IMR-90 (cell line): ENCODE data around the gene ULK1. TPM values are rescaled to one million over a fixed set of nuclear protein-coding genes. Genes with fewer than 3 reads are reported as not detected.
"Not testable (repeated sequence)": the region's sequence is repeated elsewhere in the genome, so short reads cannot be mapped to it uniquely, and the experiment has no call there.

Experiments
- ATAC-seq: fragments of 200-7000 bp; cut with Tn5 transposase; 2 replicates; pipeline ENCODE4 v1.9.1; 2020; ENCODE audit warnings: low read depth, mild to moderate bottlenecking, moderate library complexity
- BruUV-seq: library from RNA; stranded (reverse); fragments of 400-500 nt; replicated peaks from 2 replicates; lab custom pipeline; 2021; lab: Mats Ljungman, UMichigan
- CTCF ChIA-PET: fragments of 300-600 bp; formaldehyde crosslinking; extraction: SDS; loops from one replicate; lab custom pipeline; 2021; ENCODE audit warnings: antibody characterized with exemption; lab: Yijun Ruan, JAX
- POLR2A ChIA-PET: fragments of 300-600 bp; sonication (Branson Sonifier 250); formaldehyde crosslinking; loops from one replicate; lab custom pipeline; 2022; ENCODE audit warnings: antibody characterized with exemption; ENCODE audit not compliant: unreplicated experiment; lab: Charles Lee
- DNase-seq: peaks from one replicate; pipeline ENCODE4 v3.0.0; 2013
- H2AFZ ChIP-seq: replicated peaks from 2 replicates; pipeline ENCODE3; 2013; ENCODE audit warnings: low read length, mild to moderate bottlenecking; ENCODE audit not compliant: poor library complexity
- H2AK5ac ChIP-seq: 2 replicates; pipeline ENCODE4 v1.6.1; 2013; ENCODE audit warnings: low read depth, low read length, inconsistent platforms
- H2AK9ac ChIP-seq: replicated peaks from 2 replicates; pipeline ENCODE3; 2013; ENCODE audit warnings: mild to moderate bottlenecking, low read depth, low read length, moderate library complexity; ENCODE audit not compliant: poor library complexity
- H2BK120ac ChIP-seq: 2 replicates; pipeline ENCODE4 v1.6.1; 2013; ENCODE audit warnings: low read depth, low read length, inconsistent platforms
- H2BK15ac ChIP-seq: 3 replicates; pipeline ENCODE4 v1.6.1; 2013; ENCODE audit warnings: low read depth, low read length, inconsistent platforms
- H2BK20ac ChIP-seq: 2 replicates; pipeline ENCODE4 v1.6.1; 2013; ENCODE audit warnings: low read depth, mild to moderate bottlenecking, inconsistent platforms, low read length, moderate library complexity
- H2BK5ac ChIP-seq: 2 replicates; pipeline ENCODE4 v1.6.1; 2013; ENCODE audit warnings: mild to moderate bottlenecking, low read depth, low read length, inconsistent platforms; ENCODE audit not compliant: poor library complexity, severe bottlenecking
- H3K14ac ChIP-seq: replicated peaks from 2 replicates; pipeline ENCODE4 v1.6.1; 2013; ENCODE audit warnings: low read depth, low read length, inconsistent platforms
- H3K18ac ChIP-seq: 2 replicates; pipeline ENCODE4 v1.6.1; 2013; ENCODE audit warnings: low read depth, low read length, control low read depth
- H3K23ac ChIP-seq: 2 replicates; pipeline ENCODE4 v1.6.1; 2013; ENCODE audit warnings: low read depth, low read length, inconsistent platforms
- H3K27ac ChIP-seq: 2 replicates; pipeline ENCODE4 v1.5.1; 2013; ENCODE audit warnings: mild to moderate bottlenecking, control low read depth, low read length; ENCODE audit not compliant: insufficient read depth
- H3K27me3 ChIP-seq: 2 replicates; pipeline ENCODE4 v1.6.1; 2013; ENCODE audit warnings: low read length; ENCODE audit not compliant: control insufficient read depth, insufficient read depth
- H3K36me3 ChIP-seq: 2 replicates; pipeline ENCODE4 v1.6.1; 2013; ENCODE audit warnings: low read length, mixed read lengths; ENCODE audit not compliant: control insufficient read depth, insufficient read depth
- H3K4ac ChIP-seq: 2 replicates; pipeline ENCODE4 v1.6.1; 2013; ENCODE audit warnings: low read depth, low read length, inconsistent platforms
- H3K4me1 ChIP-seq: 2 replicates; pipeline ENCODE4 v1.6.1; 2013; ENCODE audit warnings: low read length, mixed read lengths; ENCODE audit not compliant: control insufficient read depth, insufficient read depth
- H3K4me2 ChIP-seq: 2 replicates; pipeline ENCODE4 v1.6.1; 2013; ENCODE audit warnings: low read depth, mild to moderate bottlenecking, control low read depth, low read length, moderate library complexity
- H3K4me3 ChIP-seq: 2 replicates; pipeline ENCODE4 v1.5.1; 2013; ENCODE audit warnings: low read depth, mild to moderate bottlenecking, control low read depth, low read length, moderate library complexity; ENCODE audit not compliant: insufficient read depth
- H3K56ac ChIP-seq: 2 replicates; pipeline ENCODE4 v1.6.1; 2013; ENCODE audit warnings: low read length, inconsistent platforms; ENCODE audit not compliant: insufficient read depth; ENCODE audit errors: extremely low read depth
- H3K79me1 ChIP-seq, 2 experiments: 2 replicates each; pipeline ENCODE4 v1.6.1; 2013; ENCODE audit warnings: low read length in 2 of 2, inconsistent platforms in 1 of 2, low read depth in 1 of 2
- H3K9ac ChIP-seq: 2 replicates; pipeline ENCODE4 v1.6.1; 2013; ENCODE audit warnings: low read depth, low read length, control low read depth
- H3K9me1 ChIP-seq: 2 replicates; pipeline ENCODE4 v1.6.1; 2013; ENCODE audit warnings: low read length, inconsistent platforms; ENCODE audit not compliant: insufficient read depth
- H3K9me3 ChIP-seq: 2 replicates; pipeline ENCODE4 v1.6.1; 2013; ENCODE audit warnings: low read length; ENCODE audit not compliant: control insufficient read depth, insufficient read depth
- H4K20me1 ChIP-seq: 2 replicates; pipeline ENCODE4 v1.6.1; 2013; ENCODE audit warnings: low read length, inconsistent platforms; ENCODE audit not compliant: insufficient read depth
- H4K5ac ChIP-seq: 2 replicates; pipeline ENCODE4 v1.6.1; 2013; ENCODE audit warnings: mild to moderate bottlenecking, low read depth, low read length, control low read depth
- H4K8ac ChIP-seq, 2 experiments: 2 replicates each; pipeline ENCODE4 v1.6.1; 2013; ENCODE audit warnings: low read depth in 2 of 2, low read length in 2 of 2, control low read depth in 1 of 2, inconsistent platforms in 1 of 2
- H4K91ac ChIP-seq: 2 replicates; pipeline ENCODE4 v1.6.1; 2013; ENCODE audit warnings: low read depth, low read length, inconsistent platforms; ENCODE audit not compliant: insufficient read depth
- WGBS, 2 experiments: methylation state at CpG; one replicate each; pipeline versions ENCODE4 v1.1.5 to v1.1.7; 2013; ENCODE audit warnings: missing lambda C conversion rate in 2 of 2; ENCODE audit not compliant: insufficient read length in 1 of 2; ENCODE audit errors: extremely low coverage in 2 of 2; 5-methylcytosine and 5-hydroxymethylcytosine counted together
- dilution Hi-C: fragments of 300-500 bp; cut with HindIII; formaldehyde crosslinking; loops from one replicate; pipeline ENCODE4 v1.14.3; 2018; ENCODE audit warnings: low sequenced_read_pairs; ENCODE audit not compliant: unreplicated experiment
- in situ Hi-C: fragments of 300-500 bp; cut with MboI; formaldehyde crosslinking; loops from 3 replicates; pipeline ENCODE4 v1.14.3; 2019; ENCODE audit warnings: low sequenced_read_pairs, inconsistent platforms, mixed read lengths
- intact Hi-C: fragments of 100-400 bp; cut with micrococcal nuclease; formaldehyde crosslinking; loops from 2 replicates; pipeline ENCODE4 v1.10.0; 2022
- polyA plus RNA-seq, 3 experiments: library from polyadenylated mRNA; depleted of rRNA; stranded (reverse); fragments of >200 nt; gene quantifications; 2 replicates each; pipeline ENCODE4 v1.2.3, GENCODE V29; 2012; ENCODE audit warnings: low replicate concordance in 1 of 3
- total RNA-seq: library from RNA; depleted of rRNA; stranded (reverse); fragments of >200 nt; gene quantifications from 2 replicates; pipeline ENCODE4 v1.2.3, GENCODE V29; 2012

The ULK1 gene
- total and polyA plus RNA-seq, 2 of the 4 experiments (the other 2 are of a cell fraction), result 1.8 to 19.2 TPM

- H2BK15ac ChIP-seq, H4K20me1 ChIP-seq, H3K9ac ChIP-seq, H3K4me2 ChIP-seq, H3K23ac ChIP-seq, H3K4me1 ChIP-seq, H3K18ac ChIP-seq, H2BK120ac ChIP-seq, H3K9me3 ChIP-seq, DNase-seq, H3K4ac ChIP-seq, H3K27ac ChIP-seq, H2BK20ac ChIP-seq, H4K8ac ChIP-seq, H2AK5ac ChIP-seq, H3K79me1 ChIP-seq, H3K14ac ChIP-seq, ATAC-seq, H2AK9ac ChIP-seq, H3K56ac ChIP-seq, H3K36me3 ChIP-seq, intact Hi-C loops, H4K91ac ChIP-seq, dilution Hi-C loops, in situ Hi-C loops, H3K4me3 ChIP-seq, CTCF ChIA-PET, BruUV-seq, POLR2A ChIA-PET, H2BK5ac ChIP-seq, H3K9me1 ChIP-seq, H2AFZ ChIP-seq, H4K5ac ChIP-seq: not testable (repeated sequence)
- H3K27me3 ChIP-seq, result peaks cover 17% of the 10 kb centered on the region
- 50% methylated on average over 2 of the region's 6 CpGs; no CpG with 5 or more reads in 1 of the 2 experiments for WGBS, 2 experiments
Measured at GRCh38 chr12:131874972-131875371, 19.4 kb upstream of the ULK1 start.

- H3K56ac ChIP-seq, DNase-seq, H2AK5ac ChIP-seq, H3K4me3 ChIP-seq, H3K23ac ChIP-seq, H4K8ac ChIP-seq, H3K4me1 ChIP-seq, POLR2A ChIA-PET, intact Hi-C loops, H3K79me1 ChIP-seq, H4K91ac ChIP-seq, H2AFZ ChIP-seq, H3K4me2 ChIP-seq, H3K27ac ChIP-seq, H3K9me1 ChIP-seq, H3K4ac ChIP-seq, CTCF ChIA-PET, H2BK120ac ChIP-seq, H2AK9ac ChIP-seq, in situ Hi-C loops, dilution Hi-C loops, H3K36me3 ChIP-seq, H3K18ac ChIP-seq, H2BK20ac ChIP-seq, H3K9me3 ChIP-seq, H4K5ac ChIP-seq, H4K20me1 ChIP-seq, BruUV-seq, H2BK15ac ChIP-seq, H3K9ac ChIP-seq, H3K14ac ChIP-seq, ATAC-seq, H2BK5ac ChIP-seq: not testable (repeated sequence)
- peaks cover 24% of the 10 kb centered on the region for H3K27me3 ChIP-seq
- 58% methylated on average over 3 of the region's 10 CpGs; no CpG with 5 or more reads in 1 of the 2 experiments for WGBS, 2 experiments
Measured at GRCh38 chr12:131877216-131877615, 17.2 kb upstream of the ULK1 start.
